GM21528 (cell line): ENCODE measurements around the gene SLC22A4.

ENCODE experiments used
- ATAC-seq: cut with Tn5 transposase; IDR thresholded peaks from one replicate; pipeline ENCODE4 v1.9.1; 2021; ENCODE audit warnings: mild to moderate bottlenecking, moderate library complexity; ENCODE audit not compliant: unreplicated experiment, low FRiP score

Gene SLC22A4

GRCh38 chr5:132388244-132389050, 94.3 kb downstream of the SLC22A4 start:
- ATAC-seq: no peak

- ATAC-seq: no peak
Observed at GRCh38 chr5:132389051-132389331, 94.8 kb downstream of the SLC22A4 start.

DNA sequence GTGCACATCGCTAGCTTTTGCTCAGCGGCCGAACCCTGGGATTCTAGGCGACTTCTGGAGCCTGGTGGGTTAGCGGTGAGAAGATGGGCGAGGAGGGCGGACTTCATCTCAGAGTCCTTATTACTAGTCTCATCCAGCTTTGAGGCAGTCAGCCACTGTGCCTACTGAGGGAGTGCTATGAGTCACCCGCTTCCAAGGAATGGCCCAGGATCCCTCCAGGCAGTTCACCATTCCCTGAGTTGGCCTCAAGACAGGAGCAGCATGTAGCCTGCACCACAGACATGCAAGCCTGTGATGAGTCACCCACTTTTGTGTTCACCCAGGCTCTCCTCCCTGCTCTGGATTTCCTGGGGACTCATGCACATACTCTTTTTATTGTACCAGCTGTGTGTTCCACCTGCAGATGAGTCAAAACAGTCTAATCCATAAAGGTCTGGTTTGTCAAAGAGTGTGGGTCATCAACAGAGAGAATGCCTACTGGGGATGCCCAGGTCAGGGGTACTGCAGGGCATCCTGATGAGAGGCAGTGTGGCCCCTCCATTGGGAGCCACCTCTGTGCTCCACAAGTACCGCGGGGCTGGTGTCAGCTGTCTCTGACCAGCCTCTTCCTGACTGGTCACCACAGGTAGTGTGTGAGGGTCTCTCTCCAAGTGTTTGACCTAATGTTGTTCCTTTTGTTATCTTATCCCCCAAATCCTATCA, 95.5 kb downstream of the SLC22A4 start:
- no peak for ATAC-seq

DNA sequence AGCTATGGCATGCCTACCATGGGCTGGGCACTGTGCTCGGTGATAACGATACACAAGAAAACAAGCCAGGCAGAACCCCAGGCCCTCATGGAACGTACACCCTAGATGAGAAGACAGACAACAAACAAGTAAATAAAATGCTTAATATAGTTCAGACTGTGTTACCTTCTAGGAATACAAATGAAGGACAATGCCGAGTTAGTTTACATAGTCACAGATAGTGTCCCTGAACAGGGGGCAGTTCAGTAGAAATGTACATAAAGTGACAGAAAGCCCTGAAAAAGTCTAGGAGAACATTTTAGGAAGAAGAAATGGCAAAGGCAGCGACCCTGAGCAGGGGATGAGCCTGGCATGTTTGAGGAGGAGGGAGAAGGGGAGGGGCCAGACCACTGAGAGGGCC, 97.1 kb downstream of the SLC22A4 start:
- ATAC-seq: no peak

- ATAC-seq: no peak
Observed at GRCh38 chr5:132391870-132392269, 97.7 kb downstream of the SLC22A4 start.

DNA sequence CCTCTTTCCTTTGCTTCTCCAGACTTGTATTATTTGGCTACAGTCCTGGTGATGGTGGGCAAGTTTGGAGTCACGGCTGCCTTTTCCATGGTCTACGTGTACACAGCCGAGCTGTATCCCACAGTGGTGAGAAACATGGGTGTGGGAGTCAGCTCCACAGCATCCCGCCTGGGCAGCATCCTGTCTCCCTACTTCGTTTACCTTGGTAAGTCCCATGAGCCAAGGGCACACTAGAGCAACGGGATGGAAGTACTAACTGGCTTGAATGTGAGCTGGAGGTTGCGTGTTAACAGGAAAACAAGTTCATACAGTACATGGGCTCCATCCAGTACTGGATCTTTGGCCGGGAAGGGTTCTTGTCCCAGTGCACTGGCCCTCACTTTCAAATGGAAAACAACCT, 98.2 kb downstream of the SLC22A4 start:
- ATAC-seq: no peak

DNA sequence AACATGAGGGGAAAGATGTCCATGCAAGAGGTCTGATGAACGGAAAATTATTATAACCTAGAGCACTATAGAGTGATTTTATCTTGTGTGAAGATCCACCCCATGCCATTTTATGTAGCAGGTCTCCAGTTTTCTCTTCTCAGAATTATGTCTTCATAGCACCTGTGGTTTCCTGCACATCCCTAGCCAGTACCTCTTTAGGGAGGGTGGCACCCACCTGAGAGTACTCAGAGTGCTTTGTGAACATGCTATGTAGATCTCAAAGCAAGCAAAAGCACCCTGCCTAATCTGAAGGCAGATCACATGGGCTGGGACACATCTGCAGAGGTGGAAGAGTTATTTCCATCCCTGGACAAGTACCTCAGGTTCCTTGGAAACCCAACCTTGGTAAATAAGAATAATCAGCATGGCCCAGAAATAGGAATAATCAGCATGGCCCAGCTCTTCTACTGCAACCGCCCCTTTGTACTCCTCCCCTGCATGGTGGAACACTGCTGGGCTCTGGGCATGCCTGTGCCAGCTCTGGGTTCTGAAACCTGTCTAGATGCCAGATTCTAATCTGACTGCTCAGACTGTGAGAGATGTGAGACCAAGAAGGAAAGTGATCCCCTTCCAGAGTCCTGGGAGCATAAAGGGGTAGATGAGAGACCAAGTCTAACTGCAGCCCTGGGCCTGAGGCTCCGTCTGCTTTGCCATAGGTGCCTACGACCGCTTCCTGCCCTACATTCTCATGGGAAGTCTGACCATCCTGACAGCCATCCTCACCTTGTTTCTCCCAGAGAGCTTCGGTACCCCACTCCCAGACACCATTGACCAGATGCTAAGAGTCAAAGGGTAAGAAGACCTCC, 99.0 kb downstream of the SLC22A4 start:
- no peak for ATAC-seq
